Measurements from ENCODE around the gene PODXL2. TPM values are rescaled to one million over a fixed set of nuclear protein-coding genes. Genes with fewer than 3 reads are reported as not detected.

PODXL2 gene
- total and polyA plus RNA-seq, 2 of the 8 experiments (the other 6 are each of a cell fraction or from before 2014, with no cell fraction given) = 27.6 to 31.6 TPM

DNA sequence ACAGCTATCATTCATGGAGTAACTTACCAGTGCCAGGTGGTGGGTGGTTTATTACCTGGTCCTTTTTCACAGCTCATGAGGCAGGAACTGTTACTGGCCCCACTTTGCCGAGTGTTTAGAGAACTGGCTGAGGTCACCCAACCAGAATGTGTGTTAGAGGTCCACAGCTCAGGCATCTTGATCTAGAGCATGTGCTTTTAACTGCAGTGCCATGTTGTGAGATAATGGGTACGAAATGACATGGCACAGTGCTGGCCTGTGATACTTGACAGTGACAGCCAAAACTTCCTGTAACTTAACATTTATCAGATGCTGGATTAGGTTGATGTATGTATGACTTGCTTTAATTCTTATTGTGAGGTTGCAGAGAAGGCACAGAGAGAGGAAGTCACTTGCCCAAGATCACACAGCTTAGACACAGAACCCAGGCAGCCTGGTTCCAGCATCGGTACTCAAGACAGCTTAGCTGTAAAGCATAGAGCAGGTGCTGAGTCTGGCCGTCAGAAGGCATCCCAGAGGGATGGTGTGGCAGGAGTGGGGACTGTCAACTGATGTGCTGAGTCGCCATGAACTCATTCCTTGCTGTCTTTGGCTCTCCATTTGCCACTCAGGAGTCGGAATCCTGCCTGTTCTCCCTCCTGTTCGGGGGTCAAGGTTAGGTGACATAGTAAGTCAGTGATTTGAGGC lies 21.2 kb upstream of the PODXL2 start:
- H3K4me2 ChIP-seq (ENCODE audit: insufficient read depth in 1 of 2, low read depth in 2 of 2, low read length in 2 of 2) = no peak overlapping the region
- CTCF ChIA-PET (ENCODE audit: partially characterized antibody) = interaction anchor here (1.1 to 4.8 kb wide), 4 partner anchors 10 to 45 kb away, joined by 3 to 21 read pairs (median 4); partner anchors contain the start of gene MCM2
- H2AFZ ChIP-seq (ENCODE audit: low read length) = no peak overlapping the region
- TF ChIP-seq, protein P1, sequence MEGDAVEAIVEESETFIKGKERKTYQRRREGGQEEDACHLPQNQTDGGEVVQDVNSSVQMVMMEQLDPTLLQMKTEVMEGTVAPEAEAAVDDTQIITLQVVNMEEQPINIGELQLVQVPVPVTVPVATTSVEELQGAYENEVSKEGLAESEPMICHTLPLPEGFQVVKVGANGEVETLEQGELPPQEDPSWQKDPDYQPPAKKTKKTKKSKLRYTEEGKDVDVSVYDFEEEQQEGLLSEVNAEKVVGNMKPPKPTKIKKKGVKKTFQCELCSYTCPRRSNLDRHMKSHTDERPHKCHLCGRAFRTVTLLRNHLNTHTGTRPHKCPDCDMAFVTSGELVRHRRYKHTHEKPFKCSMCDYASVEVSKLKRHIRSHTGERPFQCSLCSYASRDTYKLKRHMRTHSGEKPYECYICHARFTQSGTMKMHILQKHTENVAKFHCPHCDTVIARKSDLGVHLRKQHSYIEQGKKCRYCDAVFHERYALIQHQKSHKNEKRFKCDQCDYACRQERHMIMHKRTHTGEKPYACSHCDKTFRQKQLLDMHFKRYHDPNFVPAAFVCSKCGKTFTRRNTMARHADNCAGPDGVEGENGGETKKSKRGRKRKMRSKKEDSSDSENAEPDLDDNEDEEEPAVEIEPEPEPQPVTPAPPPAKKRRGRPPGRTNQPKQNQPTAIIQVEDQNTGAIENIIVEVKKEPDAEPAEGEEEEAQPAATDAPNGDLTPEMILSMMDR (IDR thresholded peaks at IDR 0.05; ENCODE audit: control extremely low read depth in 1 of 3, insufficient read depth in 1 of 3, low read depth in 1 of 3, low read length in 3 of 3) = no peak
- TF ChIP-seq CHD2 (IDR thresholded peaks at IDR 0.05; ENCODE audit: low read length) (no peak), TCF12 (IDR thresholded peaks at IDR 0.05; ENCODE audit: low read depth, low read length) (no peak), POLR2AphosphoS5 (IDR thresholded peaks at IDR 0.05; ENCODE audit: low read depth, low read length) (peak; percentile 73; the same call in 1 of the 2 replicates), EZH2 (IDR thresholded peaks at IDR 0.05; ENCODE audit: low read depth, low read length, severe bottlenecking) (no peak)
- H4K8ac ChIP-seq (ENCODE audit: extremely low read depth, insufficient read depth, low read length) = no peak overlapping the region
- H3K18ac ChIP-seq (ENCODE audit: extremely low read depth, low read length) = no peak overlapping the region
- no peaks in the 10 kb centered on the region for H3K4me1 ChIP-seq (replicated peaks in 1 of 4; ENCODE audit: control insufficient read depth in 3 of 4, insufficient read depth in 4 of 4, low read length in 3 of 4)
- H3K56ac ChIP-seq (replicated peaks; ENCODE audit: insufficient read length, low read depth, low read length) = no peak overlapping the region
- no peak overlapping the region for H4K91ac ChIP-seq (replicated peaks; ENCODE audit: insufficient read length, low read length)
- FAIRE-seq (no peak), DNase-seq (ENCODE audit: low read depth in 1 of 2, low spot score in 2 of 2) (no peak)
- H3K9me3 ChIP-seq (ENCODE audit: insufficient read depth in 2 of 2, low read depth in 1 of 2, low read length in 1 of 2) = no peaks in the 10 kb centered on the region
- no peak overlapping the region for H4K5ac ChIP-seq (ENCODE audit: insufficient read length, low read depth, low read length)
- no peak overlapping the region for H2BK120ac ChIP-seq (replicated peaks; ENCODE audit: low read depth, low read length)
- H3K27me3 ChIP-seq (replicated peaks in 1 of 4; ENCODE audit: control insufficient read depth in 3 of 4, extremely low read depth in 1 of 4, insufficient read depth in 3 of 4, low read length in 3 of 4) = no peaks in the 10 kb centered on the region
- H2AK5ac ChIP-seq (ENCODE audit: low read depth, low read length) = no peak overlapping the region
- no peak overlapping the region for H2BK20ac ChIP-seq (ENCODE audit: low read length)
- POLR2A ChIA-PET (ENCODE audit: partially characterized antibody) = interaction anchor here (1.2 to 12.5 kb wide), 9 partner anchors 8 to 39 kb away, joined by 3 to 182 read pairs (median 5); partner anchors contain the start of genes MCM2 and TPRA1
- no peak overlapping the region for H3K4me3 ChIP-seq (ENCODE audit: extremely low read depth in 1 of 4, insufficient read depth in 2 of 4, low read depth in 3 of 4, low read length in 4 of 4)
- no peak overlapping the region for H3K9ac ChIP-seq (replicated peaks in 1 of 4; ENCODE audit: extremely low read depth in 1 of 4, low read depth in 3 of 4, low read length in 3 of 4)
- H3K79me2 ChIP-seq (ENCODE audit: control insufficient read depth in 1 of 2, insufficient read depth in 2 of 2, low read length in 2 of 2) = peaks cover 0 to 26% of the 10 kb centered on the region in 2 experiments; a peak in 3 of 4 replicates
- H2BK15ac ChIP-seq (ENCODE audit: low read length) = no peak overlapping the region
- H3K4ac ChIP-seq (replicated peaks; ENCODE audit: insufficient read length, low read depth, low read length) = no peak overlapping the region
- H2BK5ac ChIP-seq (ENCODE audit: low read depth, low read length) = no peak overlapping the region
- H3K23me2 ChIP-seq (ENCODE audit: low read depth, low read length) = no peaks in the 10 kb centered on the region
- peaks cover 65 to 93% (median 84%) of the 10 kb centered on the region in 4 experiments for H3K36me3 ChIP-seq (ENCODE audit: control insufficient read depth in 2 of 4, insufficient read depth in 4 of 4, low read length in 3 of 4)
- peaks cover 14% of the 10 kb centered on the region for H3K79me1 ChIP-seq (ENCODE audit: low read depth, low read length)
- H2BK12ac ChIP-seq (ENCODE audit: low read depth, low read length) = no peak overlapping the region
- H3K27ac ChIP-seq (ENCODE audit: low read depth, low read length) = no peak overlapping the region
- WGBS, 2 experiments (ENCODE audit: extremely low coverage in 1 of 2, insufficient coverage in 1 of 2, insufficient read length in 1 of 2, insufficient replicate concordance in 2 of 2, low coverage in 1 of 2, low lambda C conversion rate in 2 of 2, missing lambda C conversion rate in 1 of 2) = 94% methylated on average over 7 of the region's 7 CpGs; no CpG with 5 or more reads in 1 of the 2 experiments
- no peak overlapping the region for H3K23ac ChIP-seq (ENCODE audit: insufficient read length)
- peaks cover 19 to 40% of the 10 kb centered on the region in 2 experiments for H4K20me1 ChIP-seq (replicated peaks in 1 of 2; ENCODE audit: control insufficient read depth in 1 of 2, insufficient read depth in 2 of 2, low read length in 2 of 2)
- no peak overlapping the region for H3K14ac ChIP-seq (ENCODE audit: insufficient read length)

Measured in H1 (cell line).